PFSK-1 (cell line): ENCODE data around the gene RNASE7.
A peak's percentile ranks its signal among the peaks of the same experiment; 100 is the strongest.

Experiments
- FOXP2 ChIP-seq: optimal IDR thresholded peaks from 2 replicates; pipeline ENCODE3; 2011; ENCODE audit warnings: borderline replicate concordance, control low read depth, inconsistent platforms; ENCODE audit not compliant: insufficient read depth; ENCODE audit errors: extremely low read length, extremely low read depth
- POLR2AphosphoS5 ChIP-seq: IDR thresholded peaks from 2 replicates; pipeline ENCODE4 v1.6.1; 2012; ENCODE audit warnings: low read depth, mild to moderate bottlenecking, control low read depth, low read length, moderate library complexity
- REST ChIP-seq, 2 experiments: IDR thresholded peaks; 2 replicates each; pipeline versions ENCODE4 v1.6.1 to v1.8.0; 2011 to 2012; ENCODE audit warnings: low read depth in 2 of 2, low read length in 2 of 2, control low read depth in 1 of 2, inconsistent platforms in 1 of 2, mild to moderate bottlenecking in 1 of 2, moderate library complexity in 1 of 2; ENCODE audit not compliant: insufficient read depth in 1 of 2
- SIN3A ChIP-seq: IDR thresholded peaks from 2 replicates; pipeline ENCODE4 v1.6.1; 2012; ENCODE audit warnings: mild to moderate bottlenecking, low read length, moderate library complexity, borderline replicate concordance; ENCODE audit not compliant: insufficient read depth
- TAF1 ChIP-seq: IDR thresholded peaks from 2 replicates; pipeline ENCODE4 v1.6.1; 2012; ENCODE audit warnings: low read length, control low read depth, borderline replicate concordance; ENCODE audit not compliant: insufficient read depth

The RNASE7 gene

GRCh38 chr14:21084998-21085853 lies 43.1 kb downstream of the RNASE7 start:
- TF ChIP-seq REST (IDR thresholded peaks at IDR 0.05; ENCODE audit: insufficient read depth in 1 of 2, low read depth in 2 of 2, low read length in 2 of 2), result no peak
- TF ChIP-seq TAF1, result no peak
- TF ChIP-seq FOXP2, result no peak
- TF ChIP-seq POLR2AphosphoS5, result no peak
- TF ChIP-seq SIN3A, result no peak

DNA sequence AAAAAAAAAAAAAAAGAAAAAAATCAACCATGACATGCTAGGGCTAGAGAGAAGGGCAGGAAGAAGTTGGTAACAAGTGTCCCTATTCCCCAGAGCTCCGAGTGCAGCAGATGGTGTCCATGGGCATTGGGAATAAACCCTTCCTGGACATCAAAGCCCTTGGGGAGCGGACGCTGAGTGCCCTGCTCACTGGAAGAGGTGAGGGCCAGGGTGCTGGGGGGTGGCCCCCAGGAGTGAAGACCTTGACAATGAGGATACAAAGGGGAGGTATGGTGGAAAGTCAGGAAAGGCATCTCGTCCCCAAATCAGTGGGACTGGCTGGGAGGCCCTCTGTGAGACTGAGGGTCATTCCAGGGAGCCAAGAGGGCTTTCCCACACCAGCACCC lies 44.7 kb downstream of the RNASE7 start:
- TF ChIP-seq REST (IDR thresholded peaks at IDR 0.05; ENCODE audit: insufficient read depth in 1 of 2, low read depth in 2 of 2, low read length in 2 of 2) (no peak), TAF1 (no peak), POLR2AphosphoS5 (no peak), SIN3A (no peak), FOXP2 (no peak)

DNA sequence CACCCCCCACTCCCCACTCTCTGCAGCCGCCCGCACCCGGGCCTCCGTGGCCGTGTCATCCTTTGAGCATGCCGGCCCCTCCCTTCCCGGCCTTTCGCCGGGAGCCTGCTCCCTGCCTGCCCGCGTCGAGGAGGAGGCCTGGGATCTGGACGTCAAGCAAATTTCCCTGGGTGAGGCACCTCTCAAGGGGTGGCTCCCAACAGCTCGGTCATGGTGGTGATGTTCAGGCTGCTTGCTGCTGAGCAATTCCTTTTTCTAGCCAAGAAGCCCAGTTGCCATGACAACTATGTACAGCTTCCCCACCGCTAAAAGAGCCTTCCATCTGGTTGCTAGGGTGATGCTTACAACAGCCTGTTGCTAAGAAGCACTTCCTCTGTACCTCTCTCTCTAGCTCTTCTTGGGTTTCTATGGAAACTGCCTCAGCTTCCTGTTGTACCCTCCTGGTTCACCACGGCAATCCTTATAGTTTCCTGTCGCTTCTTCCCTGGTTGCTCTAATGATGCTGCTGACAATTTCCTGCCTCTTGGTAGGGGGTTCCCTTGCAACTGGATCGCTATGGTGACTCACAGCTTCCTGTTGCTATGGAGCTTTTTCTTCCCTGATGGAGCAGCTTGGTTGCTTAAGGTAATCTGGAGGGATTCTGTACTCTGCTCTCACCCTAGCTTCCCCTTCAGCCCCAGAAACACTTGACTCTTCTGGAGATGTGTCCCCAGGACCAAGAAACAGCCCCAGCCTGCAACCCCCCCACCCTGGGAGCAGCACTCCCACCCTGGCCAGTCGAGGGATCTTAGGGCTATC lies 45.3 kb downstream of the RNASE7 start:
- TF ChIP-seq REST (IDR thresholded peaks at IDR 0.05; ENCODE audit: insufficient read depth in 1 of 2, low read depth in 2 of 2, low read length in 2 of 2) (no peak), POLR2AphosphoS5 (peak; percentile 69), FOXP2 (no peak), TAF1 (no peak), SIN3A (no peak)

GRCh38 chr14:21088687-21089086 lies 46.5 kb downstream of the RNASE7 start:
- TF ChIP-seq SIN3A, result no peak
- no peak for TF ChIP-seq TAF1
- no peak for TF ChIP-seq POLR2AphosphoS5
- TF ChIP-seq REST (IDR thresholded peaks at IDR 0.05; ENCODE audit: insufficient read depth in 1 of 2, low read depth in 2 of 2, low read length in 2 of 2), result no peak
- no peak for TF ChIP-seq FOXP2
